GM18520 (cell line): ENCODE measurements around the gene C1orf198.

Source experiments
- ATAC-seq: cut with Tn5 transposase; IDR thresholded peaks from one replicate; pipeline ENCODE4 v1.9.1; 2021; ENCODE audit not compliant: unreplicated experiment

The C1orf198 gene

DNA sequence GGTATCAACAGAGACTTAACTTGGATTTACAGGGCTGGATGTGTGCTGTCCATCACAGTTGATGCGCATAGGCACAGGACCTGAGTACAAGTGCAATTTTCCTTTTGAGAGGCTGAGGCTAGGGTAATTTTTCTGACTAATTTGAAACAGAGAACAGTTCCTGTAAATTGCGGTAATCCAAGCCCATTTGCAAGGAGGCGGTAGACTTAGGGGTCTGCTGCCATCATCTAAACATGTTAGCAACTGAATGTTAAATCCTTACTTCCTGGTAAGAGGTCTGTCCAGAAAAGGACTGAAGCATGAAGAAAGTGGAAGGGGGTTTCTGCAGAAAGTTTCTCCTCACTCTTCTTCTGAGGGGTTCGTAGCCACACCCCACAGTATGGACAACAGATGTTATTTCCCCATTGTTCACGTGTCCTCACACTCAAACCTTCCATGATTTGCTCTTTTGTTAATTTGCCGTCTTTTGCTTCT is 23.7 kb upstream of the C1orf198 start:
- no peak for ATAC-seq

GRCh38 chr1:230891413-230891812 is 23.1 kb upstream of the C1orf198 start:
- ATAC-seq = no peak

GRCh38 chr1:230884646-230885045 is 16.3 kb upstream of the C1orf198 start:
- no peak for ATAC-seq

DNA sequence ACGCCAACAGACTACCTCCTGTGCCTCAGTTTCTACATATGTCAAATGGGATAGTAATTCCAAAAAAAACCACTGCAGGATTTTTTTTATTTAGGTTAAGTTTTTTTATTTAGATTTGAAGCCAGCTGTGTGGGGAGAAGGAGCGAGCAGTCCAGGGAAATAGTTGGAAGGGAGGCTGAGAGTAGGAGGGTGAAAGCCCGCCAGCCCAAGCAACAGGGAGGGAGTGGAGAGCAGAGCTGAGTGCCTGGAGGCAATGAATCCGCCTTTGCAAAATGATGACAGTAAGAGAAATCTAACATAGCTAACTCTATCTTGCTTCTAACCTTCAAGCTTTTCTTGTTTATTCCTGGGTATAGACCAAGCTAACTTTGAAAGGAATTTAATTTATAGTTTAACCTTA is 15.6 kb upstream of the C1orf198 start:
- no peak for ATAC-seq

DNA sequence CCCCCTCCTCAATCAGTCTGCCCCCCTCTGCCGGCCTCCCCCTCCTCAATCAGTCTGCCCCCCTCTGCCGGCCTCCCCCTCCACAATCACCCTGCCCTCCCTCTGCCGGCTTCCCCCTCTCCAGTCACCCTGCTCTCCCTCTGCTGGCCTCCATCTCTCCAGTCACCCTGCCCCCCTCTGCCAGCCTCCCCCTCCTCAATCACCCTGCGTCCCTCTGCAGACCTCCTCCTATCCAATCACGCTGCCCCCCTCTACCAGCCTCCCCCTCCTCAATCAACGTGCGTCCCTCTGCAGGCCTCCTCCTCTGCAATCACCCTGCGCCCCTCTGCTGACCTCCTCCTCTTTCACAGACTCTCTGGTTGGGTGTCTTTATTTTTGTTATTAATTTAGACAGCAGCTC is 11.5 kb upstream of the C1orf198 start:
- ATAC-seq = no peak

GRCh38 chr1:230878591-230878990 is 10.3 kb upstream of the C1orf198 start:
- no peak for ATAC-seq

GRCh38 chr1:230877924-230878590 is 9.7 kb upstream of the C1orf198 start:
- no peak for ATAC-seq

DNA sequence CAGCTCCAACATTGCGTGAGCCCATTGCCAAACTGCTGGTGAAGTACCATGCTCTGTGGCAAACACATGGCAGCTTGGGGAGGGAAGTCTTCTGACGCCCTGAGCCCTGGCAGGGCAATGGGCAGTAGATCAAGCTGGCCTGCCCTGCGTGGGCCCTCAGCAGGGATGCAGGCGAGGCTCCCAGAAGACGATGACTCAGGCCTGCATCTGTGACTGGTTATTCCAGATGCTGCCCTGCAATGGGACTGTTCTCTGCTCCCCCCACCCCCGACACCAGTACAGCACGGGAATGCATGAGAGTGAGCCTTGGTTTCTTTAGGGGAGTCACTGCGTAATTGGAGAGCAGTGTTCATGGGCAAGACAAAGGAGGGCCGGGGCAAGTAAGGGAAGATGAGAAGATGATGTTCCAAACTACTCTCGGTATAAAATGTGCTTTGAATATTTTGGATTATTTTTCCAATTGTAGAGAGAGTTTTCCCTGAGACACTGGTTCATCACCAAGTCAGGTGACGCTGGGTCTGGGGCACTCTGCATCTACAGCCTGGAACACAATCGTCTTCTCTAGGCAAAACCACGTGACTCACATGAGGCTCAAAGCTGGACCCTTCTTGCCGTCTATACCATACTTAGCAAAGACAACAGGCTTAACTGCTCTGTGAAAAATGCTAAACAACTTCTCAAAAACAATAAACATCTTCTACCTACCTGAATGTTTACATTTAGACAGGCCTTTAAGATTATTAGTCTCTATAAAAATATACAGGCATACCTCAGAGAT is 9.0 kb upstream of the C1orf198 start:
- ATAC-seq = no peak

DNA sequence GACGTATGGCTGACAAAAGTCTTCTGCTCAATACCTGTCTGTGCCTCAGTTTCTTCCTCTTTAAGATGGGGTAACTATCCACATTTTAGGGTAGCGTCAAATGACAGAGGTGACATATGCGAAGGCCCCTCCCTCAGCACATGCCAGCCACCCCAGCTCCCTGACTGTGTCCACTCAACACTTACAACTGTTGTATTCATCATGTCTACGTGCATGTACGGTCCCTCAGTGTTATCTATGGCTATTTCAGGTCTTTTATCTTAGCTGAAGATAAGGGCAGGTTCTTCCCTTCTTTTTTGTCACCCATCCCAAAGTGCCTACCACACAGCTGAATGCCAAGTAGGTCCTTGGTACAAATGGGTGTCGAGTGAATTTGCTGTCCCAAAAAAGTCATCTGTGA is 8.3 kb upstream of the C1orf198 start:
- no peak for ATAC-seq

DNA sequence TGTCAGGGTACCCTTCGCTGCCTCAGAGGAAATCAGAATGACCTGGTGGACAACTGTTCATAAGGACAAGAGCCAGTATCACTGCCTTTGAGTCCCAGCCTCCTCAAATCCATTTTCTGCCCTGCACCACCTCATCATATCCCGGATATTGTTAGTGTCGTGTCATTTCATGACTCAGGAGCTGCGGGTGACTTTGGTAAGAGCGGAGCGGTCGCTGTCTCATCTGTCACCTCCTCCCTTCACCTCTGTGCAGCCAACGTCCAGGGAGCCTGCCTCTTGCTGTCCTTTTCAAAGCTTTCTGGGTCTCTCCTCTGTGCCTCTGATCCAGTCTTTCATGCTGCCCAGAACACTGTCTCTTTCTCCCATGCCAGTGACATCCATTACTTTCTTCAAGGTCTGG is 7.0 kb upstream of the C1orf198 start:
- ATAC-seq = no peak

- no peak for ATAC-seq
Observed at GRCh38 chr1:230870916-230871315, 2.6 kb upstream of the C1orf198 start.

- ATAC-seq = no peak
Observed at GRCh38 chr1:230869500-230869899, 1.2 kb upstream of the C1orf198 start.

DNA sequence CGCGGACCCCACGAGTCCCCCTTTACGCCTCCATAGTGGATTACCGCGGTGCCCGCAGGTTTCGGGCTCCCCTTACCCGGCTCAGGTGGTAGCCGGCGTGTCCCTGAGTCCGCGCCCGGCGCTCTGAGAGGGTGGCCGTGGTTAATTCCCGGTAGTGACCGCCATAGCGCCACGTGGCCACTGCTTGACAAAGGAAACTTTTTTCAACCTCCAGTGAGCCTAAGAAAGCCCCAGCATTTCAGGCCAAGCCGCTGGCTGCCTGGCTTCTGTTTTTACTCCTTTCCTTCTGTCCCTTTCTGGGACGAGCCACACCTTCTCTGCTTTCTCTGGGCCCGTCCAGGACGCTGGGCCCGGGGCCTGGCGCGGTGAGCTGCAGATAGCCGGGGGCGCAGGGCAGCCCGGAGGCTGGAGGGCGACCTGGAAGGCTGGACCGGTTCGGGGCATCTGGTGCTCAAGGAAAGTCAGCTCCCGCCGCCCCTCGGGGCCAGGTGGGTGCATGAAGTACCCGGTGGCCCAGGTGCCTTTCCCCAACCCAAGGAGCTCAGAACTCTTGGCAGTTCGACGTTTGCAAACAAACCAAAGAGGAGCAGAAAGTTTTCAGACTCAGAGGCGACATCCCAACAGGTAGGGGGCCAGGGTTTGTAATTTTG is 540 bp upstream of the C1orf198 start:
- no peak for ATAC-seq

- ATAC-seq = no peak
Observed at GRCh38 chr1:230867101-230867902, 1.0 kb downstream of the C1orf198 start.

GRCh38 chr1:230866171-230867070 is 1.9 kb downstream of the C1orf198 start:
- no peak for ATAC-seq

GRCh38 chr1:230865062-230865817 is 3.1 kb downstream of the C1orf198 start:
- no peak for ATAC-seq

DNA sequence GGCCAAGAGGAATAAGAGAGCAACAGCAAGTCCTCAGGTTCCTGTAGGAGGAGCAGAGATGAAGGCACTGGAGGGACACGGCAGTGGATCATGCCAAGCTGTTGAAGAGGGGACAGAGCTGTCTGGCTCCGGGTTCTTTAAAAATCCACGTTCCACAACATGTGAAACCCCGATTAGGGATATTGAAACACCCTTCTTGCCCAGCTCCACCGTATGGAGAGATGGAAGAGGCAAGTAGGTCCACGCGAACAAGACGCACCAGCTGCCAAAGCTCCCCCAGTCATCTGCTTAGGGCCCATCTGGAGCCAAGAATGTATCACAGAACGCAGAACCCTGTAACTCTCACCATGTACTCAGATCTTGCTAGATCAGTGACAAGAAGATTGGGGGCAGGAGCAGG is 3.9 kb downstream of the C1orf198 start:
- no peak for ATAC-seq

DNA sequence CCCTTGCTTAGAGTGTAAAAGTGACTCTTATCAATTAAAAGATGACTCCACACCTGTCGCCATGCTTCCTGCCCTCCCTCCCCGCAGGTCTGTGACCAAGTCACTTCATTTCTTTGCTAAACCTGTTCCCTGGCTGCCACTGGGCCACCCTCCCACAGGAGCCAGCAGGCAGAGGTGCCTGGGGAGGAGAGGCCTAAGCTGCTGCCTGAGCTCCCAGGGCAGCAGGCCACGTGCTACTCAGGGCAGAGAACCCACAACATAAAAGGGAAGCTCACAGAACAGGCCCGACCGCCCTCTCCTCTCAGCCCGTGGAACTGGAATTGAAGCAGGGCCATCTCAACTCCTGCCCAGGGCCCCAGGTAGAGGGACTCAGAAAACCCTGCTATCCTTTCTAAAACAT is 4.9 kb downstream of the C1orf198 start:
- ATAC-seq = no peak

- ATAC-seq = no peak
Observed at GRCh38 chr1:230861970-230862595, 6.2 kb downstream of the C1orf198 start.
